HG02588 (cell line): ENCODE results near the gene RNF181.
"Not testable (repeated sequence)": the region's sequence is repeated elsewhere in the genome, so short reads cannot be mapped to it uniquely, and the experiment has no call there.

ENCODE experiments used
- ATAC-seq: cut with Tn5 transposase; IDR thresholded peaks from one replicate; pipeline ENCODE4 v1.9.1; 2021; ENCODE audit warnings: mild to moderate bottlenecking, moderate library complexity; ENCODE audit not compliant: unreplicated experiment

RNF181 gene

GRCh38 chr2:85611705-85612587 lies 16.4 kb downstream of the RNF181 start, which contains the start of gene C2orf68:
C2orf68 (minus strand) TSS chr2:85612066; CDS start chr2:85611984, 82 bp downstream.
- ATAC-seq, result peak; percentile 75

- no peak for ATAC-seq
These were observed 18.4 kb downstream of the RNF181 start for GRCh38 chr2:85613717-85614515.

DNA sequence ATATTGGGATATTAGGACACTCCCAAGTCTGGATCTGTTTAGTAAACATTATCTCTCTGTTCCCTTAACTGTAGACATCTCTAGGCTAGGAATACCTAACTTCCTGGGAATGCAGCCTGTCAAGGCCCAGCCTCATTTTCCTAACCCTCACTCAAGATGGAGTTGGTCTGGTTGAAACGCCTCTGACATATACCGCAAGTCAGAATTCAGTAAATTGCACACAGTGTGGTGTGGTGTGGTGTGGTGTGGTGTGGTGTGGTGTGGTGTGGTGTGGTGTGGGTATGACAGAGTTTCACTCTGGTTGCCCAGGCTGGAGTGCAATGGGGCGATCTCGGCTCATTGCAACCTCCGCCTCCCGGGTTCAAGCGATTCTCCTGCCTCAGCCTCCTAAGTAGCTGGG lies 19.2 kb downstream of the RNF181 start:
- not testable (repeated sequence) for ATAC-seq

DNA sequence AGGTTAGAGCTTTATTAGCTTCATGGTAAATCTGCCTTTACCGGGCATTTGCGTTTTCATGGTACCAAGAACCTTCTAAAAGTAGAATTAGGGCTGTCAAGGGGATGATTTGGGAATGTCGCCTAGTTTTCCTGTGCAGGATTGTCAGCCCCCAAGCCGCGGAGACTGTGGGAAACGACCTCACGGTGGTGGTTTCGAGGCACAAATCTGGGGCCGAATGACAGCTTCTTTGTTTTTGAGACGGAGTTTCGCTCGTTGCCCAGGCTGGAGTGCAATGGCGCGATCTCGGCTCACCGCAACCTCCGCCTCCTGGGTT lies 19.8 kb downstream of the RNF181 start:
- ATAC-seq, result no peak

- not testable (repeated sequence) for ATAC-seq
These were observed 22.2 kb downstream of the RNF181 start for GRCh38 chr2:85617723-85618122.

DNA sequence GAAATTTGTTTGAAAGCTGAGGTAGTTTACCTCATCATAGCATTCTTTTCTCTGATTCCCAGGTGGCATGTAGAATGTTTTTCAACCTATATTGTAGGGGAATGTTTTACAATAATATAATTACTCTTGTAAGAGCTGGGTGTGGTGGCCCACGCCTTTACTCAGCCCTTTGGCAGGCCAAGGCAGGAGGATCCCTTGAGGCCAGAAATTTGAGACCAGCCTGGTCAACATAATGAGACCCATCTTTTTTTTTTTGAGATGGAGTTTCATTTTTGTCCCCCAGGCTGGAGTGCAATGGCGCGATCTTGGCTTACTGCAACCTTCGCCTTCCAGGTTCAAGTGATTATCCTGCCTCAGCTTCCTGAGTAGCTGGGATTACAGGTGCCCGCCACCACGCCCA lies 24.1 kb downstream of the RNF181 start:
- ATAC-seq, result no peak

DNA sequence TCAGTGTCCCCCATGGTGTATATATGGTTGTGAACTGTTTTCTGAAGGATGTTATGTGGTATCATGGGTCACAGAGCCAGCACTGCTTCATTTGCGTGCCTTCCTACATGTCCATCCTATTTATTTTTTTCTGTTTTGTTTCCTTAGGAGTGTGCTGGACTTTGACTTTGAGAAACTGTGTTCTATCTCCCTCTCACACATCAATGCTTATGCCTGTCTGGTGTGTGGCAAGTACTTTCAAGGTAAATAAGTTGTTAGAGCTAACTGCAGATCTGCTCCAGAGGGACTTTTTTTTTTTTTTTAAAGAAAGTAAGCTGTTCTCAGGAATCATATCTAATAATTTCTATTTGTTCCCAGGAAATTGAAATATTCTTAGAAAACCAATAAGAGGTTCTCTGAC lies 25.8 kb downstream of the RNF181 start:
- ATAC-seq, result no peak

- ATAC-seq, result no peak
These were observed 28.4 kb downstream of the RNF181 start for GRCh38 chr2:85623991-85624390.

GRCh38 chr2:85628658-85629057 lies 33.1 kb downstream of the RNF181 start:
- ATAC-seq, result peak; percentile 60

DNA sequence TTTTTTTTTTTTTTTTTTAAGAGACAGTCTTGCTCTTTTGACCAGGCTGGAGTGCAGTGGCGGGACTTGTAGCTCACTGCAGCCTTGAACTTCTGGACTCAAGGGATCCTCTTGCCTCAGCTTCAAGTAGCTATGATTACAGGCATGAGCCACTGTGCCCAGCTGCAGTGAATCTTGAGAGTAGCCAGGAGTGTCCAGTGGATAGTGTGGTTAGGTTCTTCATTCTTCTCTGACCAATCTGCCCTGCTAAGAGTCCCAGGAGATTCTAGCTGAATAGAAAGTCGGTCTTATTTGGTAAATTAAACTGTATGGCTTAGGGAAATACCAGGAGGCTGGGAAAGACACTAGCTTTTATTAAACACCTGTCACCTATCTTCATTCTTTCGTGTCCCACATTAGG lies 35.8 kb downstream of the RNF181 start:
- no peak for ATAC-seq

GRCh38 chr2:85635011-85635410 lies 39.5 kb downstream of the RNF181 start:
- no peak for ATAC-seq

- no peak for ATAC-seq
These were observed 40.1 kb downstream of the RNF181 start for GRCh38 chr2:85635636-85636035.

DNA sequence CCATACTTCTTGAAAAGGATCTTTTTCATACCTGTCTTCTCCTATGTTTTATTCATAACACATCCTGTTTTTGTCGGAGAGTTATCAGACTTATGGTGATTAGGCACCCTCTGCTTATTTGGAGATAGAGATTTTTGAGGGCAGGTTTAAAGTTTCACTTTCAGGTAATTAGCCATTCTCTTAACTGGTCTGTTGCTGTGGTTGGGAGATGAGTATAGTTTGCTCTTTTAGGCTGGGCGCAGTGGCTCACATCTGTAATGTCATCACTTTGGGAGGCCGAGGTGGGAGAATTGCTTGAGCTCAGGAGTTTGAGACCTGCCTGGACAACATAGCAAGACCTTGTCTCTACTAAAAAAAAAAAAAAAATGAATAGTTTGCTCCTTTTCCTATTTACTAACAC lies 47.2 kb downstream of the RNF181 start:
- ATAC-seq, result peak; percentile 57

GRCh38 chr2:85644909-85645308 lies 49.4 kb downstream of the RNF181 start:
- ATAC-seq, result no peak

DNA sequence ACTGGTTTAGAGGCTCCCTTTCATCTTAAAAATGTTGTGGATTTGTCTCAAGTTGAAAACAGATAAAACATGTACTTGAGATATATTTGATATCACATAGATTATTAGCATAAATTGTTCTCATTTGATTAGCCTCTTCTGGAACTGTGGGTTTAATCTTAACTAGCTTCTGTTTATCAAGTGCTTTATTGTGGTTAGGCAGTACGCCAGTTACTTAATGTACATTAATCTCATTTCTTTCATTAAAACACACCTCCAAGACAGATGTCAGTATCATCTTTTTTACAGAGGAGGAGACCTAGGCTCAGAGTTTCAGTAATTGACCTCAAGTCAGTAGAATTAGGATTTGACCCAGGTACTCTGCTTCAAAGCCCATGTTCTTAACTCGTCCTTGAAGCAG lies 50.6 kb downstream of the RNF181 start:
- no peak for ATAC-seq
